OCI-LY1 (cell line): Measurements from ENCODE around the gene MUCL1.

Experiments
- H2AFZ ChIP-seq: fragments of 200-600 bp; sonication (generic), shearing (Covaris generic); 2 replicates; pipeline ENCODE4 v1.6.0; 2014; ENCODE audit warnings: antibody characterized with exemption, mild to moderate bottlenecking, low read length
- H3F3A ChIP-seq: fragments of 200-600 bp; sonication (generic), shearing (Covaris generic); 2 replicates; pipeline ENCODE4 v1.6.0; 2014; ENCODE audit warnings: mild to moderate bottlenecking, antibody characterized with exemption, low read length, moderate library complexity; ENCODE audit not compliant: insufficient read depth
- H3K27ac ChIP-seq: fragments of 200-600 bp; sonication (generic); 2 replicates; pipeline ENCODE4 v1.5.1; 2014; ENCODE audit warnings: low read length, mixed run types, mild to moderate bottlenecking, low read depth; ENCODE audit not compliant: poor library complexity, severe bottlenecking
- H3K27me3 ChIP-seq: fragments of 200-600 bp; sonication (generic); 2 replicates; pipeline ENCODE4 v1.6.0; 2014; ENCODE audit warnings: antibody characterized with exemption, mild to moderate bottlenecking, low read length, moderate library complexity; ENCODE audit not compliant: insufficient read depth
- H3K36me3 ChIP-seq: fragments of 200-600 bp; sonication (generic); 2 replicates; pipeline ENCODE4 v1.6.1; 2014; ENCODE audit warnings: mild to moderate bottlenecking, antibody characterized with exemption, low read length, moderate library complexity, mixed read lengths; ENCODE audit not compliant: insufficient read depth
- H3K4me1 ChIP-seq: fragments of 200-600 bp; sonication (generic); 2 replicates; pipeline ENCODE4 v1.5.1; 2014; ENCODE audit warnings: mild to moderate bottlenecking, low read length, moderate library complexity; ENCODE audit not compliant: insufficient read depth, severe bottlenecking
- H3K4me2 ChIP-seq: fragments of 200-600 bp; sonication (generic), shearing (Covaris generic); 2 replicates; pipeline ENCODE4 v1.6.1; 2014; ENCODE audit warnings: low read length
- H3K4me3 ChIP-seq: fragments of 200-600 bp; sonication (generic); 2 replicates; pipeline ENCODE4 v1.5.1; 2014; ENCODE audit warnings: low read length, low read depth, mild to moderate bottlenecking, mixed read lengths; ENCODE audit not compliant: poor library complexity, severe bottlenecking
- H3K79me2 ChIP-seq: fragments of 200-600 bp; shearing (Covaris generic); 2 replicates; pipeline ENCODE4 v1.6.1; 2016; ENCODE audit warnings: mixed run types, low read length, mixed read lengths; ENCODE audit not compliant: insufficient read depth
- H3K9ac ChIP-seq: fragments of 200-600 bp; sonication (generic), shearing (Covaris generic); 2 replicates; pipeline ENCODE4 v1.6.1; 2014; ENCODE audit warnings: mild to moderate bottlenecking, low read length, mixed read lengths
- H3K9me2 ChIP-seq: fragments of 200-600 bp; sonication (generic), shearing (Covaris generic); 2 replicates; pipeline ENCODE4 v1.6.1; 2014; ENCODE audit warnings: low read depth, mild to moderate bottlenecking, low read length, mixed read lengths
- H3K9me3 ChIP-seq: fragments of 200-600 bp; shearing (Covaris generic); 2 replicates; pipeline ENCODE4 v1.6.1; 2014; ENCODE audit warnings: low read length, mixed read lengths
- H4K20me1 ChIP-seq: fragments of 200-600 bp; sonication (generic), shearing (Covaris generic); 2 replicates; pipeline ENCODE4 v1.6.0; 2016; ENCODE audit warnings: mild to moderate bottlenecking, low read length; ENCODE audit not compliant: insufficient read depth
- CTCF ChIP-seq: fragments of 200-600 bp; sonication (generic), shearing (Covaris generic); IDR thresholded peaks from 2 replicates; pipeline ENCODE4 v1.5.1; 2017; ENCODE audit warnings: mild to moderate bottlenecking, antibody characterized with exemption, low read length, moderate library complexity, mixed read lengths
- EZH2 ChIP-seq: fragments of 200-600 bp; sonication (generic), shearing (Covaris generic); IDR thresholded peaks from 2 replicates; pipeline ENCODE4 v1.8.0; 2017; ENCODE audit warnings: borderline replicate concordance, mixed run types, mild to moderate bottlenecking, antibody characterized with exemption, low read length, moderate library complexity, mixed read lengths

The MUCL1 gene

GRCh38 chr12:54890339-54890738 is 36.0 kb downstream of the MUCL1 start:
- Histone ChIP-seq H3K79me2 (no peaks in the 10 kb centered on the region), H3K9me2 (no peaks in the 10 kb centered on the region), H3K4me2 (no peak overlapping the region), H3K36me3 (no peaks in the 10 kb centered on the region), H2AFZ (no peak overlapping the region), H3K9me3 (no peaks in the 10 kb centered on the region), H3F3A (no peaks in the 10 kb centered on the region), H3K4me1 (no peaks in the 10 kb centered on the region), H3K9ac (no peak overlapping the region), H3K4me3 (no peak overlapping the region), H4K20me1 (no peaks in the 10 kb centered on the region), H3K27me3 (0 out of 2 replicates have a peak, but pooled peaks cover 2% of the 10 kb centered on the region), H3K27ac (no peak overlapping the region)
- TF ChIP-seq EZH2 (no peak), CTCF (no peak)

- Histone ChIP-seq H3K9ac (no peak overlapping the region), H3K27me3 (0 out of 2 replicates have a peak, but pooled peaks cover 2% of the 10 kb centered on the region)
- TF ChIP-seq CTCF (no peak), EZH2 (no peak)
Observed at GRCh38 chr12:54891717-54892478, 37.6 kb downstream of the MUCL1 start.

More at GRCh38 chr12:54891717-54892478, 37.6 kb downstream of the MUCL1 start:
- H3F3A ChIP-seq, result no peaks in the 10 kb centered on the region
- no peaks in the 10 kb centered on the region for H4K20me1 ChIP-seq
- no peak overlapping the region for H3K4me2 ChIP-seq
- H3K36me3 ChIP-seq, result no peaks in the 10 kb centered on the region
- no peak overlapping the region for H2AFZ ChIP-seq
- no peaks in the 10 kb centered on the region for H3K9me3 ChIP-seq
- no peak overlapping the region for H3K27ac ChIP-seq
- H3K79me2 ChIP-seq, result no peaks in the 10 kb centered on the region
- H3K9me2 ChIP-seq, result no peaks in the 10 kb centered on the region
- H3K4me1 ChIP-seq, result no peaks in the 10 kb centered on the region
- no peak overlapping the region for H3K4me3 ChIP-seq
